Left forelimb (tissue), 1 donor: Measurements from ENCODE around the gene WDSUB1.

Source experiments
- DNase-seq: peaks from one replicate; pipeline ENCODE4 v3.0.0-alpha.2; 2018; ENCODE audit warnings: low spot score

Gene WDSUB1

DNA sequence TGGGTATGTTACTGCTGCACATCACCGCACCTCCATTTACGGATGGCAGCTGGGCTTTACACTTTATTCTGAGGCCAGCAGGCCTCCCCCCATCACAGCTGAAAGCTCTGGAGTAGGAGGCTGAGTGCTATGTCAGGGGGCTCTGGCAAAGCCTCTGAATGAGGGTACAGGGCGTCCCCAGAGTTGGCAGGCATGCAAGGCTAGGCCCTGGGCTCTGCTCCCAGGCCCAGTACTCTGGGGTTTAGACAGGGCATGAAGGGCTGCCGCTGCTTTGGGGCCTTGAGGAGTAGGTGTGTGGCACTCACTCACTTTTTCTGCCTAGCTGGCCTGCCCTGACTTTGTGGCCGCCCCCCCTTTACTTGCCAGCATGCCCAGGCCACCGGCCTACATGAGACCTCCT is 90.8 kb downstream of the WDSUB1 start:
- no peak for DNase-seq

DNA sequence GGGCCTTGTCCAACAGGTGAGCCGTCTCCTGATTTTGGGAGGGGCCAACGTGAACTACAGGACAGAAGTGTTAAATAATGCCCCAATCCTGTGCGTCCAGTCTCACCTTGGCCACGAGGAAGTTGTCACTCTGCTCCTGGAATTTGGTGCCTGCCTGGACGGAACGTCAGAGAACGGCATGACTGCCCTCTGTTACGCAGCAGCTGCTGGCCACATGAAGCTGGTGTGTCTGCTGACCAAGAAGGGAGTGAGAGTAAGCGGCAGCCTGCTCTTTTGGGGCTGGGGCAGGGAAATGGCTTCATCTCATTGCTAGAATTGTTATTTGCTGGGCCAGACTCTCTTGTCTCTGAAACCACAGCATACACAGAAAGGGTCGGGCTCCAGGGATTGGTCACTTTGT is 92.3 kb downstream of the WDSUB1 start:
- DNase-seq, result no peak

DNA sequence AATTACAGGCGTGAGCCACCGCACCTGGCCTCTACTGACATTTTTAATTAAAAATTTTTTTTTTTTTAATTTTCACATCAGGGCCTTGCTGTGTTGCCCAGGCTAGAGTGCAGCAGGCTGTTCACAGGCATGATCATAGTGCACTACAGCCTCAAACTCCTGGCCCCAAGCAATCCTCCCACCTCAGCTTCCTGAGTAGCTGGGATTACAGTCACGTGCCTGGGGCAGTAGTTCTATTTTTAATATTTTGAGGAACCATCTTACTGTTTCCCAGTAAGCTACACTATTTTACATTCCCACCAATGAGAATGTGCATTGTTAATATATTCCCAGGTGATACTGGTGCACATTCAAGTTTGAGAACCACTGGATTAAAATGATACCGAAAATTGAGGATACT is 92.7 kb downstream of the WDSUB1 start:
- DNase-seq, result no peak

DNA sequence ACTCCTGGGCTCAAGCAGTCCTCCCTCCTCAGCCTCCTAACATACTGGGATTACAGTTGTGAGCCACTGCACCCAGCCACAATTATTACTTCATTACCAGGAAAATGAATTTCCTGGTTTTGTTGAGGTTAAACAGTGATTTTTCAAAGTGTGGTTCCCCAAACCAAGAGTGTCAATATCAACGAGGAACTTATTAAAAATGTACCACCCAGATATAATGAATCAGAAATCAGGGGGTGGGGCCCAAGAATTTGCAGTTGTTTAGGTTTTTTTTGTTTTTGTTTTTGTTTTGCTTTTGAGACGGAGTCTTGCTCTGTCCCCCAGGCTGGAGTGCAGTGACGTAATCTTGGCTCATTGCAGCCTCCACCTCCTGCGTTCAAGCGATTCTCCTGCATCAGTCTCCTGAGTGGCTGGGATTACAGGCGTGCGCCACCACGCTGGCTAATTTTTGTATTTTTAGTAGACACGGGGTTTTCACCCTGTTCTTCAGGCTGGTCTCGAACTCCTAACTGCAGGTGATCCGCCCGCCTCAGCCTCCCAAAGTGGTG is 94.1 kb downstream of the WDSUB1 start:
- no peak for DNase-seq

DNA sequence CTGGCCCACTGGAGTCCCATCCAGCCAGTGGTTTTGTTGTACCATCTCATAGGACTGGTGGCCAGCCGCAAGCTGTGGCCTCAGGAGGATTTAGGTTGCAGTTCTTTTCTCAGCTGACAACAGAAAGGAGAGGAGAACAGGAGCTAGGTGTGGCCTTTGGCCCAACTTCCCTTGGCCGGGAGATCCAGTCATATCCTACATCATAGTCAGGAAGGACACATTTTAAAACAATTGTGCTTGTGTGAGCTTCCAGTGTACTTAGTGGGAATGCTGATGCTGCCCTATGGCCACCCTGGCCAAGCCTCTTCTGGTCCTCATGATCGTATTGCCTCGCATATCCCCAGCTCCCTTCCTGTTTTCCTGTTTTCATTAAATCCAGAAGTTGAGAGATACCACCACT is 98.1 kb downstream of the WDSUB1 start:
- DNase-seq, result no peak

DNA sequence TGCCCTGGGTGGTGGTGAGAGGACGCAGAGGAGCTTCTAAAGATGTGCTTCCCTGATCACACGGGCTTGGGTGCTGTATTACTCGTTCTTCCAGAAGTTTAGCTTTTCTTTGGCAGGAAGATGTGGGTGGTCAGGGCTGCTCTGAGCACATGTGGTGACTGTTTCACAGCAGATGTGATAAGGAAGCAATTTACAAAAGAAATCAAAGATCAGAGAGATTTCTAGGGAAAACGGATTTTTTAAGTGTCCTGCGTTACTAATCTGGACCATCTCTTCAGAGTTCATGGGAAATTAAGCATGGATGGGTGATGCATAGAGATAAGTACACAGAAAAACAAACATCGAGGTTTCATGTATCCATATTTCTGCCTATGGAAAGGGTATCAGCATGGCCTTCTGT is 99.4 kb downstream of the WDSUB1 start:
- DNase-seq, result no peak

DNA sequence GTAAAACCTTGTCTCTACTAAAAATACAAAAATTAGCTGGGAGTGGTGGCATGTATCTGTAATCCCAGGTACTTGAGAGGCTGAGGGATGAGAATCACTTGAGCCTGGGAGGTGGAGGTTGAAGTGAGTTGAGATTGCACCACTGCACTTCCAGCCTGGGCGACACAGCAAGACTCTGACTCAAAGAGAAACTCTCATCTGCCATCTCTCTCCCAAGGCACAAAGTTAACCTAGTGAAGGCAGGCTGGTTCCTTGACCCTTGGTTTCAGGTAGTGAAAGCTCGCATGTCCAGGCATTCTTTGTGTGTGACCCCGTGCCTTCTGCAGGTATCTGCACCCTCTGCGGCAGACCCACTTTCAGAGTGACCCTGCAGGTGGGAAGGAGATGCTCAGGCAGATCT is 100.0 kb downstream of the WDSUB1 start:
- no peak for DNase-seq
